GM18517 (cell line): Measurements from ENCODE around the gene UNC45B.
"Not testable (repeated sequence)": the region's sequence is repeated elsewhere in the genome, so short reads cannot be mapped to it uniquely, and the experiment has no call there.

Experiments used
- ATAC-seq: cut with Tn5 transposase; IDR thresholded peaks from one replicate; pipeline ENCODE4 v1.9.1; 2021; ENCODE audit warnings: mild to moderate bottlenecking, moderate library complexity; ENCODE audit not compliant: unreplicated experiment

The UNC45B gene

GRCh38 chr17:35141681-35142466 lies 5.7 kb upstream of the UNC45B start, which contains the start of gene NLE1:
TSS of gene NLE1 (minus strand) at chr17:35142303. CDS start at chr17:35142275, 28 bp downstream.
- peak; percentile 67 for ATAC-seq

- ATAC-seq = no peak
Measured at GRCh38 chr17:35142467-35142796, 5.2 kb upstream of the UNC45B start.

GRCh38 chr17:35144840-35145239 lies 2.8 kb upstream of the UNC45B start:
- ATAC-seq = no peak

GRCh38 chr17:35146214-35146833 lies 1.3 kb upstream of the UNC45B start:
- ATAC-seq = no peak

GRCh38 chr17:35148144-35148543 lies 527 bp downstream of the UNC45B start:
- ATAC-seq = no peak

GRCh38 chr17:35149941-35150340 lies 2.3 kb downstream of the UNC45B start:
- no peak for ATAC-seq

- not testable (repeated sequence) for ATAC-seq
Measured at GRCh38 chr17:35151080-35151479, 3.5 kb downstream of the UNC45B start.

- no peak for ATAC-seq
Measured at GRCh38 chr17:35152421-35153140, 5.0 kb downstream of the UNC45B start.

GRCh38 chr17:35154196-35155165 lies 6.9 kb downstream of the UNC45B start:
- ATAC-seq = no peak

- ATAC-seq = no peak
Measured at GRCh38 chr17:35155246-35155645, 7.6 kb downstream of the UNC45B start.

GRCh38 chr17:35159940-35160339 lies 12.3 kb downstream of the UNC45B start:
- no peak for ATAC-seq

- no peak for ATAC-seq
Measured at GRCh38 chr17:35160354-35161201, 13.0 kb downstream of the UNC45B start.

GRCh38 chr17:35161281-35161761 lies 13.7 kb downstream of the UNC45B start:
- no peak for ATAC-seq

- ATAC-seq = no peak
Measured at GRCh38 chr17:35162755-35163154, 15.1 kb downstream of the UNC45B start.

- no peak for ATAC-seq
Measured at GRCh38 chr17:35163886-35164285, 16.3 kb downstream of the UNC45B start.

GRCh38 chr17:35164716-35165115 lies 17.1 kb downstream of the UNC45B start:
- ATAC-seq = no peak

GRCh38 chr17:35166526-35166925 lies 18.9 kb downstream of the UNC45B start:
- ATAC-seq = no peak

GRCh38 chr17:35167046-35167445 lies 19.4 kb downstream of the UNC45B start:
- ATAC-seq = no peak

- no peak for ATAC-seq
Measured at GRCh38 chr17:35167666-35168065, 20.0 kb downstream of the UNC45B start.
